WERI-Rb-1 (cell line): ENCODE measurements around the gene HUS1.
"Not testable (repeated sequence)": the region's sequence is repeated elsewhere in the genome, so short reads cannot be mapped to it uniquely, and the experiment has no call there.

Source experiments
- DNase-seq: peaks from one replicate; pipeline ENCODE4 v3.0.0-alpha.2; 2020
- H3K27ac ChIP-seq: fragments of 250-450 bp; sonication (Bioruptor Pico); 2 replicates; pipeline ENCODE4 v1.5.1; 2020; ENCODE audit warnings: mild to moderate bottlenecking, moderate library complexity
- H3K27me3 ChIP-seq: fragments of 250-450 bp; sonication (Bioruptor Pico); 2 replicates; pipeline ENCODE4 v1.5.1; 2021; ENCODE audit warnings: mild to moderate bottlenecking, low read depth, moderate library complexity; ENCODE audit not compliant: insufficient read depth, severe bottlenecking
- H3K36me3 ChIP-seq: fragments of 250-450 bp; sonication (Bioruptor Pico); 2 replicates; pipeline ENCODE4 v1.5.1; 2020; ENCODE audit warnings: mild to moderate bottlenecking, moderate library complexity
- H3K4me3 ChIP-seq: 2 replicates; pipeline ENCODE4 v1.5.1; 2011; ENCODE audit warnings: low read depth, mild to moderate bottlenecking, control low read depth, low read length
- H3K9me3 ChIP-seq: fragments of 250-450 bp; sonication (Bioruptor Pico); 2 replicates; pipeline ENCODE4 v1.5.1; 2021; ENCODE audit warnings: mild to moderate bottlenecking, moderate library complexity; ENCODE audit not compliant: severe bottlenecking
- TF ChIP-seq, protein P1 (sequence below): IDR thresholded peaks from 2 replicates; pipeline ENCODE4 v1.5.1; 2011; ENCODE audit warnings: low read depth, mild to moderate bottlenecking, control low read depth, inconsistent platforms, low read length

The HUS1 gene

DNA sequence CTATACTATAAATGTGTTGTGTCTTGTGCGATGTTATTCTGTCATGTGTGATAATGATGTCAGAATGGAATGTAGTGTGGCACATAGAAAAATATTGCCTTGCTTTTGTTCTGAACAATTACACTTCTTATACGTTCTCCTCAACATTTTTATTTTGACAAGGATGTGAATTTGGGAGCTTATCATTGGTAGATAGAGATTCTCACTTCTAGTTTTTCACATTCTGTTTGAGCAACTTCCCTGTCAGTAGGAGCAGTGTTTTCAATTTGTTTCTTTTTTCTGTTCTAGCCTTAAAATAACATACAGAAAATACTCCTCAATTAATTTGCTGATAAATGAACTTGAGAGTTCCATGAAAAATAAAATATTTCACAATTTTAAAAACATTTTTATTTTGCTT lies 31.9 kb upstream of the HUS1 start:
- no peaks in the 10 kb centered on the region for H3K9me3 ChIP-seq
- H3K27me3 ChIP-seq: no peaks in the 10 kb centered on the region
- no peaks in the 10 kb centered on the region for H3K36me3 ChIP-seq
- DNase-seq: no peak
- H3K27ac ChIP-seq: no peak overlapping the region
- TF ChIP-seq, protein P1, sequence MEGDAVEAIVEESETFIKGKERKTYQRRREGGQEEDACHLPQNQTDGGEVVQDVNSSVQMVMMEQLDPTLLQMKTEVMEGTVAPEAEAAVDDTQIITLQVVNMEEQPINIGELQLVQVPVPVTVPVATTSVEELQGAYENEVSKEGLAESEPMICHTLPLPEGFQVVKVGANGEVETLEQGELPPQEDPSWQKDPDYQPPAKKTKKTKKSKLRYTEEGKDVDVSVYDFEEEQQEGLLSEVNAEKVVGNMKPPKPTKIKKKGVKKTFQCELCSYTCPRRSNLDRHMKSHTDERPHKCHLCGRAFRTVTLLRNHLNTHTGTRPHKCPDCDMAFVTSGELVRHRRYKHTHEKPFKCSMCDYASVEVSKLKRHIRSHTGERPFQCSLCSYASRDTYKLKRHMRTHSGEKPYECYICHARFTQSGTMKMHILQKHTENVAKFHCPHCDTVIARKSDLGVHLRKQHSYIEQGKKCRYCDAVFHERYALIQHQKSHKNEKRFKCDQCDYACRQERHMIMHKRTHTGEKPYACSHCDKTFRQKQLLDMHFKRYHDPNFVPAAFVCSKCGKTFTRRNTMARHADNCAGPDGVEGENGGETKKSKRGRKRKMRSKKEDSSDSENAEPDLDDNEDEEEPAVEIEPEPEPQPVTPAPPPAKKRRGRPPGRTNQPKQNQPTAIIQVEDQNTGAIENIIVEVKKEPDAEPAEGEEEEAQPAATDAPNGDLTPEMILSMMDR: no peak
- no peak overlapping the region for H3K4me3 ChIP-seq

DNA sequence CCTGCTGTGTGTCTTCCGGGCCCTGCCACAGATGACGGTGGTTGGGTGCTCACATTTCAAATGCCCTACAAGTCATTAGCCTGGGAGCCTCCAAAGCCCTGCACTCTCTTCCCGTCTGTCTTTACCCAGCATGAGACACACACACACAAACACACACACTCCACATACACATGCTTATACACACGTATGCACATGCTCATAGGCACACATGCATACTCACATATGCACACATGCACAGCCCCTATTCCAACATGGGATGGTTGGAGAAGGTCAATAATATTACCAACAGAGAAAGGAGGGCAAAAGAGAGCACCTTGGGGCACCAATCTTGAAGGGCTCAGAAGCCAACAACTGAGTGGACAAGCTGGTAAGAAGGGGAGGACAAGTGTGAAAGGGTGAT lies 30.5 kb upstream of the HUS1 start:
- Histone ChIP-seq H3K4me3 (no peak overlapping the region), H3K27me3 (no peaks in the 10 kb centered on the region), H3K9me3 (no peaks in the 10 kb centered on the region), H3K27ac (no peak overlapping the region), H3K36me3 (no peaks in the 10 kb centered on the region)
- TF ChIP-seq, protein P1: no peak
- DNase-seq: no peak

DNA sequence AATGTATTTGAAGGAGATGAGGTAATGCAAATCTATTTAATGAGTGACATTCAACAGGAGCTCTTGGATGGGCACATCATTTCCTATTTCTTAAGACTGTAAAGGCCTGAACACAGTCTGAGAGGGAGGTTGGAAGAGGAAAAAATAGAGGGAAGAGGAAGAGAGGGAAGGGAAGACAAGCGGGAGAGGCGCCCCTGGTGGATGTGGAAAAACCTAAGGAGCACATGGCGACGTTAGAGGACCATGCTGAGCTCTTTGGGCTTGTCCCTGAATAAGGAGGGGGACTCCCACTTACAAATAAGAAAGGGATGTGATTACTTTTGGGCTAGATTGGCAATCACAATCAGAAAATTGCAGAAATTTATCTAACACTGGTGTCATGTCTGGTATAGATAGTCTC lies 29.8 kb upstream of the HUS1 start:
- Histone ChIP-seq H3K27ac (no peak overlapping the region), H3K4me3 (no peak overlapping the region), H3K9me3 (no peaks in the 10 kb centered on the region), H3K36me3 (no peaks in the 10 kb centered on the region), H3K27me3 (no peaks in the 10 kb centered on the region)
- TF ChIP-seq, protein P1: no peak
- DNase-seq: no peak

DNA sequence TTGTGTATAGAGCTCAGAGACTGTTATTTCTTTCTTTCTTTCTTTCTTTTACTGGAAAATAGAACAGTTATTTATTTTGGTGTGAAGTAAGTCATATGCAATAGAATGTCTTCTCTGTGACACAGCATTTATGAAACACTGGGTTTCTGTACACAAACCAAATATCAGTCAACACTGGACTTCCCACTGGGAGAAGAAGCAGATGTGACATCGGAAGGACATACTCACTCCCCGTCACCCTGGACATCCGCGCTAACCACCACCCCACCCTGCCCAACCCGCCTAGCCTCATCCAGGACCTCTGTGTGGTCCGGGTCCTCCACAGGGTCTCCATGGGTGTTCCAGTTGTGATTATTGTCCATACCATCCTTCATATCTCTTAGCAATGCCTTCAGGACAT lies 27.5 kb upstream of the HUS1 start:
- H3K4me3 ChIP-seq: no peak overlapping the region
- no peak for DNase-seq
- no peaks in the 10 kb centered on the region for H3K36me3 ChIP-seq
- TF ChIP-seq, protein P1: no peak
- no peaks in the 10 kb centered on the region for H3K27me3 ChIP-seq
- H3K27ac ChIP-seq: no peak overlapping the region
- H3K9me3 ChIP-seq: no peaks in the 10 kb centered on the region

DNA sequence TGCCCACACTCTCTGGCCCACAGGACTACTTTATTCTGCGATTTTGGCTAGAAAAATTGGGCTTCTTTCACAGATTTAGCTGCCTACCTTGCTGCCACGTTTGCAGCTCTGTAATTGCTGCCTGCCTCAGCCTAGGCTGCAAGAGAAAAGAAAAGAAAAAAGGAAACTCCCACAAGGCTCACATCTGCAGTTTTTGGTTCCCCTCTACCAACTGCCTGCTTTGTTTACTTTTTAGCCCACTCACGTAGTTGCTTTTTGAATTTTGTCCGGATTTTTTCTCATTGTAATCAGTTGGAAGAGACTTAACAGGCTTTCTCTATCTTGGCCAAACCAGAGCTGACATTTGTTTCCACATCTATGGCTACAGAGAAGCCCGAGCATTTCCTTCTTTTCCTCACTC lies 25.2 kb upstream of the HUS1 start:
- no peaks in the 10 kb centered on the region for H3K27me3 ChIP-seq

DNA sequence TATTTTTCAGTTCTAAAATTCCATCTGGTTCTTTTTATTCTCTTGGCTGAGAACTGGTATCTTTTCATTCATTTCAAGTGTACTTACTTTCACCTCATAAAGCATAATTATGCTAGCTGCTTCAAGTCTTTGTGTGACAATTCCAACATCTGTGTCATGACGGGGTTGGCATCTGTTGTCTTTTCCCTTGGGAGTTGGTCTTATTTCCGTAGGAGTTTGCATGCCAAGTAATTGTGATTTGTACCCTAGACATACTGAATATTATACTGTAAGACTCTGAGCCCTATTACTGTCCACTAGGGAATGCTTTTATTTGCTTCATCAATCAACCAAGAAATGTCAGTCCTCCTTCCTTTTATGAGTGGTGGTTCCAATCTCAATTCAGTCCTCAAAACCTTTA lies 24.6 kb upstream of the HUS1 start:
- H3K27ac ChIP-seq: no peak overlapping the region
- H3K36me3 ChIP-seq: no peaks in the 10 kb centered on the region
- no peak for DNase-seq
- H3K9me3 ChIP-seq: no peaks in the 10 kb centered on the region
- H3K4me3 ChIP-seq: no peak overlapping the region
- H3K27me3 ChIP-seq: no peaks in the 10 kb centered on the region
- TF ChIP-seq, protein P1: no peak

More for the DNA sequence above, 25.2 kb upstream of the HUS1 start:
- Histone ChIP-seq H3K27ac (no peak overlapping the region), H3K36me3 (no peaks in the 10 kb centered on the region), H3K4me3 (no peak overlapping the region), H3K9me3 (no peaks in the 10 kb centered on the region)
- TF ChIP-seq, protein P1: no peak
- DNase-seq: no peak

DNA sequence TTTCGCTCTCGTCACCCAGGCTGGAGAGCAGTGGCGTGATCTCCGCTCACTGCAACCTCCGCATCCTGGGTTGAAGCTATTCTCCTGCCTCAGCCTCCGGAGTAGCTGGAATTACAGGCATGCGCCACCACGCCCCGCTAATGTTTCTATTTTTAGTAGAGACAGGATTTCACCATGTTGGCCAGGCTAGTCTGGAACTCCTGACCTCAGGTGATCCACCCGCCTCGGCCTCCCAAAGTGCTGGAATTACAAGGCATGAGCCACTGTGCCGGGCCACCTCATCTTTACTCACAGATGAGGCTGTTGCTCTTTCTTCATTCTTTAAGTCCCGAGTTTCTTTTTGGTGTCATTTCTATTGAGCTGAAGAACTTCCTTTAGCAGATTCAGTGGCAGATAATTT lies 20.7 kb upstream of the HUS1 start:
- not testable (repeated sequence) for H3K27me3 ChIP-seq, DNase-seq

More for the DNA sequence above, 20.7 kb upstream of the HUS1 start:
- not testable (repeated sequence) for H3K27ac ChIP-seq, H3K36me3 ChIP-seq, H3K4me3 ChIP-seq, H3K9me3 ChIP-seq
